T-helper 2 cell treated with Interferon-gamma antibody and Interleukin-4, amounts not matched to agents 5 μg/mL and 100 μg/mL, for 36 hours (primary cell): ENCODE measurements around the gene CLDN10.
"Not testable (repeated sequence)": the region's sequence is repeated elsewhere in the genome, so short reads cannot be mapped to it uniquely, and the experiment has no call there.

ENCODE experiments used
- DNase-seq: peaks from one replicate; pipeline ENCODE4 v3.0.0; 2021; ENCODE audit warnings: low spot score
- H3K27ac Mint-ChIP-seq: one replicate; pipeline ENCODE4 v1.8.0; 2021; ENCODE audit warnings: mild to moderate bottlenecking, mixed read lengths
- H3K27me3 Mint-ChIP-seq: one replicate; pipeline ENCODE4 v1.8.0; 2021; ENCODE audit warnings: low read depth, mixed read lengths
- H3K36me3 Mint-ChIP-seq: one replicate; pipeline ENCODE4 v1.8.0; 2021; ENCODE audit warnings: low read depth, mixed read lengths
- H3K4me1 Mint-ChIP-seq: one replicate; pipeline ENCODE4 v1.8.0; 2021; ENCODE audit warnings: low read depth, mixed read lengths
- H3K4me3 Mint-ChIP-seq: one replicate; pipeline ENCODE4 v1.8.0; 2022; ENCODE audit warnings: mild to moderate bottlenecking, moderate library complexity, mixed read lengths
- H3K9me3 Mint-ChIP-seq: one replicate; pipeline ENCODE4 v1.8.0; 2021; ENCODE audit warnings: mixed read lengths

Gene CLDN10

DNA sequence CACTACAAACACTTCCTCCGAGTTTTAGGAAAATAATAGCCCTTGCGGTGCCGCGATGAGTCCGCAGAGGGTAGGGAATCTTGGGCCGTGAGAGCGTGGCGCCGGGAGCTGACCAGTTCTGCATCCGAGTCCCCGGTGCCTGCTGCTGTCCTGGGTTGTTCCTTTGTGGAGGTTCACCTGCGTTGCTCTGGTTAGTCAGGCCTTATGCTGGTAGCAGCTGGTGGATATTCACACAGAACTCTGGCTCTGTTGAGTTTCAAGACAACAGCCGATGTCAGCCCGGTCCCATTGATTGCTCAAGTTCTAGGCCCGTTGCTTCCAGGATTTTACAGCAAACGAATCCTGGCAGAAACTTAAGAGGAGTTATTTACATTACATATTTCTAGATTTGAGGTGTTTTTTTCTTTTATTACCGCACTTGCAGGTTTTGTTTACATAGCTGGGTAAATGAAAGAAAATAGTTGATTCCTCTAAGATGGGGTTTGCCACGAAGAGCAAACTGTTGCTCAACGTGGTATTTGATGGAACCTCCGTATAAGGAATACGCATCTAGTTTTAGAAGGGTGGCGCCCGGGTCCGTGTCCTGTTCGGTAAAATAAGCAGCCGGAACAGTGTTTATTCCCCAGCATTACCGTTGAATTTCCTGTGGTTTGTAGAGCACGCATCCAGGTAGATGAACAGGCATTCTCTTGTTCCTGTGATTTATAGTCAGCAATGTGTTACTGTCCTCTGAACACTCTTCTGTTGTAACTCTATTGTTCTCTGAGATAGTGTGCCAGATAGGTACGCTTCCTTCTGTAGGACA, 1.3 kb downstream of the CLDN10 start:
- Mint-ChIP-seq H3K4me1 (peaks cover 10% of the 10 kb centered on the region), H3K9me3 (no peaks in the 10 kb centered on the region), H3K4me3 (peak overlapping the region; percentile 47), H3K27ac (no peak overlapping the region), H3K36me3 (no peaks in the 10 kb centered on the region), H3K27me3 (peaks cover 49% of the 10 kb centered on the region)
- DNase-seq = no peak

DNA sequence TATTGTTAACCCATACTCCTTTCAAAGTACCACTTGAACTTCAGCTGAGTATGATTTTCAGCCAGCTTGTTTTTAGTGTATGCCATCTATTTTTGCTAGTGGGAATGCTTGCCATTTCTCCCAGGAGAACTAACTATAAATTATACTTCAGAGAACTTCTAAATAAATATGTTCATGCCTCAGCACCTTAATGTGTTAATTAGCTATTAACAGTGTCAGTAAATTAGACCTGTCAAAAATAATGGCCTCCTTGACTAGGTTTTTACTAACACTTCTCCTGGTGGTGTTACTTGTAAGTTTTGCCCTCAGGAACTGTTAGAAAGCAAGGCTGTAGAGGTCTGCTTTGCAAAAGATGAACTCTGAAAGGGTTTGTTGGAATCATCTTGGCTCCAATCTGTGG, 4.5 kb downstream of the CLDN10 start:
- Mint-ChIP-seq H3K4me3 (no peak overlapping the region), H3K27ac (no peak overlapping the region), H3K4me1 (peaks cover 10% of the 10 kb centered on the region), H3K36me3 (no peaks in the 10 kb centered on the region), H3K27me3 (peaks cover 27% of the 10 kb centered on the region), H3K9me3 (no peaks in the 10 kb centered on the region)
- no peak for DNase-seq

DNA sequence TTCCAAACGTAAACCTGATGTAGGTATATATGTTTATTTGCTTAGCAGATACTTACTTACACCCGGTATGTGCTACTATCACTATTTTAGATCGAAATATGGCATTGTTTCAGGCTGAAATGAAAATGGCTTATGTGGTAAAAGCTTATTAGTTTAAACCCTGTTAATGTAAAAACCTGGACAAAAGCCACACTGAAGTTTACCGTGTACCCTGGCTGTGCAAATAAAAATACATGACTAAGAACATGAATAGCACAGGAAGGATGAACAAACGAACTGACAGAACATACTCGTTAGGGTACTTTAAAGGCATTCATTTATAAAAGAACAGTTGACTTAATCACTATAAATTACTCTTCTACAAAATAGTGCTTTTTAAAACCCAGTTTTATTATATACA, 6.6 kb downstream of the CLDN10 start:
- Mint-ChIP-seq H3K36me3 (no peaks in the 10 kb centered on the region), H3K27ac (no peak overlapping the region), H3K4me3 (no peak overlapping the region), H3K4me1 (peaks cover 2% of the 10 kb centered on the region), H3K27me3 (peaks cover 18% of the 10 kb centered on the region), H3K9me3 (no peaks in the 10 kb centered on the region)
- no peak for DNase-seq

DNA sequence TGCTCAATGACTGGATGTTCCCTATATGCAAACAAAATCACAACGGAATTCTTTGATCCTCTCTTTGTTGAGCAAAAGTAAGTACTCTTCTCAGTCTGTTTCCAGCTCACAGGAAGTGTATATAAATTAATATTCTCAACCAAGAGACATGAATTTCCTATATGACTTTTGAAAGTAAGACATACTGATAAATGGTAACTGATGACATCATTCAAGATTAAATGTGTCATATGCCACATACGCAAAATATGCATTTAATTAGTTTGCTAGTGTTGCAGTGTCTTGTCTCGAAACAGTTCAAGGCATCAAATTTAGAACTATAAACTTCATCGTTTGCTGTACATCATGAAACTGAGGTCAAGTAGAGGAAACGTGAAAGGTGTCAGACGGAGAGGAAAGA, 7.9 kb downstream of the CLDN10 start:
- Mint-ChIP-seq H3K4me3 (no peak overlapping the region), H3K27ac (no peak overlapping the region), H3K36me3 (no peaks in the 10 kb centered on the region), H3K9me3 (no peaks in the 10 kb centered on the region), H3K27me3 (peaks cover 9% of the 10 kb centered on the region), H3K4me1 (no peaks in the 10 kb centered on the region)
- DNase-seq = no peak

DNA sequence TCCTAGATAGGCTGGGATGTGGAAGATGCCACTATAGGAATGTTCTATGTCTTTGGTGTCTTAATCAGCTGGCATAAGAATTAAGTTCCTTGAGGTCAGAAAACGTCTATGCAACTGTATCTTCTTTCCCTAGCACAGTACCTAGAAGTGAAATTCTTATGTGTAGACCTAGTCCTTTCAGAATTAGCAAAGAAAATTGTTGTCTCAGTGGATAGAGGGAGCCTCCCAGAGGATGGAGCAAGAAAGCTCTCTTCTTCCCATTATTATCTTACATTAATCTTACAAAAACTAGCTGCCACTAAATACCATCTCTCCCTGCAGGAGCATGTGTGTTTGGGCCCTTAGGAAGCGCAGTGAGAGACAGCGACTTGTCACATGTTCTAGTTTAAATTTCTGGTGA, 11.6 kb downstream of the CLDN10 start:
- H3K36me3 Mint-ChIP-seq = no peaks in the 10 kb centered on the region
- peaks cover 2% of the 10 kb centered on the region for H3K27me3 Mint-ChIP-seq
- H3K9me3 Mint-ChIP-seq = no peaks in the 10 kb centered on the region
- DNase-seq = no peak
- no peak overlapping the region for H3K4me3 Mint-ChIP-seq
- H3K4me1 Mint-ChIP-seq = no peaks in the 10 kb centered on the region
- H3K27ac Mint-ChIP-seq = no peak overlapping the region

DNA sequence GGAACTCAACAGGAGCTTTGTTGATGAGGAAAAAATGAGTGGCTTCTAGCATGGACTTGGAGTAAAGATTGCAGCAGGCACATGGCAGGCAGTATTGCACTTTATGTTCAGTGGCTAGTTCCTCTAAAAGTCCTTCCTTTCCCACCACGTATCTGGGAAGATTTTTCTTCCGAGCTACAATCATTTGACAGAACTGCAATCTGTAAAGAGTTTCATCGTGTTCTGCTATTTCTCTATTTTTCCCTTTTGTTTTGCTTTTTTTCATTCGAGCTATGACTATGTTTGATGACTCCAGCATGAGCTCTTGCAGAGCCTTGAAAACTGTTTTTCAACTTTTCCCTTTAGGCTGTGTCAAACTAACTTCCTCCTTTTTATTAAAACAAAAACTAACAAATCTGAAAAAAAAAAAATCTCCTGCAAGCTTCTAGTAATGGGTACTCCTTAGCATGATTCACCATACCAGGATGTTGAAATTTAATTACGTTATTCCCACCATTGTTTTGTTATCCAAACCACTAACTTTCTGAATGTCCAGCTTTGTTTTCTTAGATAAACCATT, 12.3 kb downstream of the CLDN10 start:
- H3K27me3 Mint-ChIP-seq = peaks cover 2% of the 10 kb centered on the region

DNA sequence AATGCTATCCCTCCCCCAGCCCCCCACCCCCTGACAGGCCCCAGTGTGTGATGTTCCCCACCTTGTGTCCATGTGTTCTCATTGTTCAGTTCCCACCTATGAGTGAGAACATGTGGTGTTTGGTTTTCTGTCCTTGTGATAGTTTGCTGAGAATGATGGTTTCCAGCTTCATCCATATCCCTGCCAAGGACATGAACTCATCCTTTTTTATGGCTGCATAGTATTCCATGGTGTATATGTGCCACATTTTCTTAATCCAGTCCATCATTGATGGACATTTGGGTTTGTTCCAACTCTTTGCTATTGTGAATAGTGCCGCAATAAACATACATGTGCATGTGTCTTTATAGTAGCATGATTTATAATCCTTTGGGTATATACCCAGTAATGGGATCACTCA, 13.2 kb downstream of the CLDN10 start:
- not testable (repeated sequence) for H3K27me3 Mint-ChIP-seq, H3K36me3 Mint-ChIP-seq, H3K4me3 Mint-ChIP-seq, H3K27ac Mint-ChIP-seq, H3K4me1 Mint-ChIP-seq, DNase-seq, H3K9me3 Mint-ChIP-seq

More for the DNA sequence above, 12.3 kb downstream of the CLDN10 start:
- no peaks in the 10 kb centered on the region for H3K36me3 Mint-ChIP-seq
- DNase-seq = no peak
- H3K27ac Mint-ChIP-seq = no peak overlapping the region
- no peaks in the 10 kb centered on the region for H3K9me3 Mint-ChIP-seq
- no peaks in the 10 kb centered on the region for H3K4me1 Mint-ChIP-seq
- no peak overlapping the region for H3K4me3 Mint-ChIP-seq

DNA sequence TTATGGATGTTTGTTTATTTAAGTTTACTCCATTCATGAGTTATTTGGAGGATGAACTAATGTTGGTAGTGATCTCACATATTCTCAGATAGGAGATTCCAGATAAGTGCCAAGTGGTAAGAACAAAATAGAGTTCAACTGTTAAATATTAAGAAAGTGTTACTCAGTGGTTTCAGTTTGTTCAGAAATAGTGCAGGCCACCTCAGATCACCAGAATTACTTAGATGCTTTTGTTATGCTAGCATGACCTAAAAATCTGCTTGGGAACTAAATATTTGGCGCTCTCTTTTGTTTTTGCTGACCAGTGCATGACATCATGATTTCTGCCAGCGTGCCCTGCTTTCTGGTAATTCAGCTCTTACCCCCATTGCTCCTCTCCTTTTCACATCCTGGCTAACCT, 15.6 kb downstream of the CLDN10 start:
- Mint-ChIP-seq H3K4me3 (no peak overlapping the region), H3K36me3 (no peaks in the 10 kb centered on the region), H3K9me3 (no peaks in the 10 kb centered on the region), H3K27ac (no peak overlapping the region), H3K4me1 (no peaks in the 10 kb centered on the region), H3K27me3 (no peaks in the 10 kb centered on the region)
- DNase-seq = no peak

DNA sequence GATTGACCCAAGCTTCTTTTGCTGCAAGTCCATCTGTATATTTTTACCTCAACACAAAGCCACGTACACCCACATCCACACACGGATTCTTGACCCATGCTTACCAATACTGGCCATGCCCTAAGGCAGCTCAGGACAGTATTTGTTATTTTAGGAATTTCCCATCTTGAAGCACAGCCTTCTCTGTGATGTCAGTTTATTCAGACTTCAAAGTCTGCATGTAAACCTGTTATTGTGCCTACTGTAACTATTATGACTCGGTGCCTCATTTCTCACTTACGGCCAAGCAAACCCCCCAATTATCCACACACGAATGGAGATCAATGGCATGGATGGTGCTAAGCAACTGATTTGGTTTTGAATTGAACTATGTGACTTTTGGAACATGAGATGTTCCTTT, 17.5 kb downstream of the CLDN10 start:
- no peak for DNase-seq
- no peak overlapping the region for H3K4me3 Mint-ChIP-seq
- H3K4me1 Mint-ChIP-seq = no peaks in the 10 kb centered on the region
- no peak overlapping the region for H3K27ac Mint-ChIP-seq
- H3K27me3 Mint-ChIP-seq = no peaks in the 10 kb centered on the region
- H3K9me3 Mint-ChIP-seq = no peaks in the 10 kb centered on the region
- H3K36me3 Mint-ChIP-seq = no peaks in the 10 kb centered on the region

DNA sequence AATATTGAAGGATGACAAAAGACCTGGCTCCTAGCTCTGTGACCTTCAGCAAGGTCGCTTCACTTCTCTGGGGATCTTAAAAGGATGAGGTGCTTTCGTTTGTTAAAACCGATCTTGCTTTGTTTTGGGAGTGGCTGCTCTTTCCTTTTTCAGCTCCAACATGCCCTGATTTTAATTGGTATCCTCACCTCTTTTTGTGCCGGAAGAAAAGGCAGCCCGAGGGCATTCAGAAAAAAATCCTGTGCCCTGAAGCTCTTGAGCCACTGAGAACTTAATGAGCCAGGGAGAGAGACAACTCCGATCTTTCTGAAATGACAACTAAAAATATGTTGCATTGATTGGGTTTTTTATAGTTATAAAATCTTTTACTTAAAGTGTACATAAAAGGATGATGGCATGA, 19.4 kb downstream of the CLDN10 start:
- Mint-ChIP-seq H3K9me3 (no peaks in the 10 kb centered on the region), H3K36me3 (no peaks in the 10 kb centered on the region), H3K27me3 (no peaks in the 10 kb centered on the region), H3K4me1 (no peaks in the 10 kb centered on the region), H3K4me3 (no peak overlapping the region), H3K27ac (no peak overlapping the region)
- no peak for DNase-seq

DNA sequence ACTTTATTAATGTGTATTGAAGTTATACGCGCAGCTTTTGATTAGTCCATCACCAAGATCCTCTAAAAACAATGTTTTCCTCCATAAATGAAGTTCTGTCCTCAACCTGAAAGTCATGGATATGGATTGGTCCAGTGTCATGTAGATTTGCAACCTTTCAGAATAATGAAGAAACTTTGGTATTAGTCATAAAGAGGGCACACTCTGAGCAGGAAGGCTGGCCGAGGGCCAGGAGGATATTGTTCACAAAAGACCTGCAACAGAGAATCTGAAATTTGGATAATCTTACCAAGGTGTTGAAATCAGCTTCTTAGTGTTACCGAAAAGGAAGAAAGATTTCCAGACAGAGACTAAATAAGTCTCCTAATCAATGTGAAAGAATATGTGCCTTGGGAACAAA, 20.7 kb downstream of the CLDN10 start:
- no peaks in the 10 kb centered on the region for H3K27me3 Mint-ChIP-seq
- H3K4me1 Mint-ChIP-seq = no peaks in the 10 kb centered on the region
- H3K9me3 Mint-ChIP-seq = no peaks in the 10 kb centered on the region
- H3K4me3 Mint-ChIP-seq = no peak overlapping the region
- no peaks in the 10 kb centered on the region for H3K36me3 Mint-ChIP-seq
- DNase-seq = no peak
- no peak overlapping the region for H3K27ac Mint-ChIP-seq

DNA sequence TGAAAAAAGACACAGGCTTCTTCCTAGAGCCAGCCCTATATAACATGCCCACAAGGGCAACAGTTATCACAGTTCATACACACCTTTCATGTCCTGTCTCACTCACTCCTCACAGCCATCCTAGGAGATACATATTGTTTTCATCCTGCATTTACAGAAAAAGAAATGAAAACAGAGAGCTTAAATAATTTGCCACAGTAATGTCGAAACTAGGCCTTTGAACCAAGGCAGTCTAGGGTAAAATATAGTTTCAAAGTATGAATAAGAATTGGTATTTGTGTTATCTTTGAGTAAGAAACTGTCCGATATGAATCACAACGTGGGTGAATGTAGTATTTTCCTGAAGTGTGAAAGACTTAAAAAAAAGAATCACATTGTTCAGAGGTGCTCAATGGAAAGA, 26.8 kb downstream of the CLDN10 start:
- H3K4me3 Mint-ChIP-seq = no peak overlapping the region
- DNase-seq = no peak
- H3K36me3 Mint-ChIP-seq = no peaks in the 10 kb centered on the region
- no peaks in the 10 kb centered on the region for H3K27me3 Mint-ChIP-seq
- no peak overlapping the region for H3K27ac Mint-ChIP-seq
- H3K4me1 Mint-ChIP-seq = no peaks in the 10 kb centered on the region
- no peaks in the 10 kb centered on the region for H3K9me3 Mint-ChIP-seq

DNA sequence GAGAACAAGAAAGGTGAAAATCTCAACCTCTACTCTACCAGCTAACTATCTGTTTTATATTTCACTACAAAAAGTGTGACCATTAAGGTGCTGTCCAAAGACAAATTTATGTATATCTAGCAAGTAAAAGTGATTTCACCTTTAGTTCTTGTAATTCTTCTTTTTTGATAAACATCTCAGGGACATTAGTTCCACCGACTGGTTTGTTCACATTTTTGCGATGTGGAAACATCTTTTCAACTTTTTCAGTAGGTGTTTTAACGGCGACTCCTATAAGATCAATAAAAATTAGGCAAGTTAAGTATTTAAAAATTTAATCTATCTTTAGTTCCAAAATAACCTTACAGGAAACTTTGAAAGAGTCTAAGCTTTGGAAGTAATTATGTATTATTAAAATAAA, 33.3 kb downstream of the CLDN10 start:
- no peak for DNase-seq
- H3K9me3 Mint-ChIP-seq = no peaks in the 10 kb centered on the region
- H3K4me3 Mint-ChIP-seq = no peak overlapping the region
- H3K27me3 Mint-ChIP-seq = no peaks in the 10 kb centered on the region
- no peaks in the 10 kb centered on the region for H3K4me1 Mint-ChIP-seq
- H3K27ac Mint-ChIP-seq = no peak overlapping the region
- no peaks in the 10 kb centered on the region for H3K36me3 Mint-ChIP-seq

DNA sequence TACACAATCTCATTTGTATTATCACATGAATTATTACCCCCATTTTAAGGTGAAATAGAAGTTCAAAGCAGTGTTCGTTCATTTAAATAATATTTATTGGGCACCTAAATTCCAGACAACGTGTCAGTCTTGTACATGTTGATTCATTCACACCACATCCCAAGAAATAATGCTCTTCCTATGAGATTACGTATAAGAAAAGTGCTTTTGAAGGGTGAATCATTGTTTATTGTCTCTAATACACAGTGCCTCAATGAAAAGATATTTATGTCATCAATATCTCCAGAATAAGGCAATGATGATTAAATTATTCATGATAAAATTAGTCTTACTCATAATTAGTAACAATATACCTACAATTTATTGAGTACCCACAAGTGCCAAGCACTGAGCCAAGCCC, 35.6 kb downstream of the CLDN10 start:
- H3K27ac Mint-ChIP-seq = no peak overlapping the region
- peaks cover 3% of the 10 kb centered on the region for H3K27me3 Mint-ChIP-seq
- H3K9me3 Mint-ChIP-seq = no peaks in the 10 kb centered on the region
- H3K36me3 Mint-ChIP-seq = no peaks in the 10 kb centered on the region
- no peak overlapping the region for H3K4me3 Mint-ChIP-seq
- DNase-seq = no peak
- H3K4me1 Mint-ChIP-seq = no peaks in the 10 kb centered on the region

DNA sequence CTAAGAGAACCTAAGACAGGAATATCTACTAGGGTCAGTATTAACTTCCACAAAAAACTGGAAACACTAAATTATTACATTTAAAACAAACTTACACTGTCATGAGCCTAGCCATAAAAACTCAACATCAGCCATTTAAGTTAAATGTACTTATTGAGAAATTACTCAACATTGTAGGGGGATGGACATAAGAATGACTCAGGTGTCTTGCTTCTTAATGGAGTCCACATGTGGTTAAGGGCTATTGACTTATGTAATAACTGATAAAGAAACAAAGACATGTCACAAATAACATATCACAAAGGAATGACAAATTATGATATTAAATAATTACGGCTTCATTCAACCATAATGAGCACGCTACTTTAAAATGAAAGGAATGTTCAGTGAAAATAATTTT, 36.2 kb downstream of the CLDN10 start:
- H3K9me3 Mint-ChIP-seq = no peaks in the 10 kb centered on the region
- peaks cover 3% of the 10 kb centered on the region for H3K27me3 Mint-ChIP-seq
- H3K4me3 Mint-ChIP-seq = no peak overlapping the region
- no peaks in the 10 kb centered on the region for H3K4me1 Mint-ChIP-seq
- no peaks in the 10 kb centered on the region for H3K36me3 Mint-ChIP-seq
- H3K27ac Mint-ChIP-seq = no peak overlapping the region
- no peak for DNase-seq
